Osteoblast (primary cell): Measurements from ENCODE around the gene IBTK. TPM values are rescaled to one million over a fixed set of nuclear protein-coding genes. Genes with fewer than 3 reads are reported as not detected.

Experiments used
- DNase-seq: peaks from one replicate; pipeline ENCODE4 v3.0.0; 2011; ENCODE audit warnings: low spot score, mixed read lengths; ENCODE audit not compliant: insufficient read length; ENCODE audit errors: missing footprints
- H2AFZ ChIP-seq: 2 replicates; pipeline ENCODE4 v1.6.0; 2011; ENCODE audit warnings: mild to moderate bottlenecking, low read length
- H3K27ac ChIP-seq: 2 replicates; pipeline ENCODE4 v1.5.1; 2011; ENCODE audit warnings: mild to moderate bottlenecking, low read depth, low read length, moderate library complexity
- H3K27me3 ChIP-seq: 2 replicates; pipeline ENCODE4 v1.6.0; 2012; ENCODE audit warnings: mild to moderate bottlenecking, control low read depth, inconsistent platforms, low read length, moderate library complexity; ENCODE audit not compliant: insufficient read depth
- H3K36me3 ChIP-seq: 2 replicates; pipeline ENCODE4 v1.5.1; 2011; ENCODE audit warnings: mild to moderate bottlenecking, low read length, control low read depth, moderate library complexity; ENCODE audit not compliant: insufficient read depth
- H3K4me1 ChIP-seq: 2 replicates; pipeline ENCODE4 v1.5.1; 2011; ENCODE audit warnings: mild to moderate bottlenecking, low read length, control low read depth, moderate library complexity; ENCODE audit not compliant: insufficient read depth
- H3K4me2 ChIP-seq: 2 replicates; pipeline ENCODE4 v1.6.0; 2011; ENCODE audit warnings: mild to moderate bottlenecking, low read length; ENCODE audit not compliant: insufficient read depth
- H3K4me3 ChIP-seq: fragments of 200-600 bp; sonication (generic); 3 replicates; pipeline ENCODE4 v1.5.1; 2012; ENCODE audit warnings: mild to moderate bottlenecking, low read length, inconsistent platforms; ENCODE audit not compliant: insufficient read depth
- H3K79me2 ChIP-seq: 2 replicates; pipeline ENCODE4 v1.6.0; 2012; ENCODE audit warnings: mild to moderate bottlenecking, low read length, control low read depth, inconsistent platforms; ENCODE audit not compliant: insufficient read depth
- H3K9me3 ChIP-seq: 2 replicates; pipeline ENCODE4 v1.5.1; 2011; ENCODE audit warnings: low read depth, low read length, control low read depth
- H4K20me1 ChIP-seq: 2 replicates; pipeline ENCODE4 v1.6.0; 2012; ENCODE audit warnings: mild to moderate bottlenecking, low read length, control low read depth; ENCODE audit not compliant: insufficient read depth
- CTCF ChIP-seq: IDR thresholded peaks from 2 replicates; pipeline ENCODE4 v1.5.1; 2011; ENCODE audit warnings: mild to moderate bottlenecking, low read depth, low read length, moderate library complexity; ENCODE audit errors: extremely low read depth
- total RNA-seq: library from RNA; depleted of rRNA; stranded (reverse); fragments of >200 nt; gene quantifications from 2 replicates; pipeline ENCODE4 v1.2.3, GENCODE V29; 2012

Gene IBTK
- total RNA-seq, 1 donor, result 70.6 TPM

GRCh38 chr6:82237013-82237412 is 10.5 kb downstream of the IBTK start:
- no peak overlapping the region for H2AFZ ChIP-seq
- DNase-seq, result no peak
- H3K4me1 ChIP-seq, result no peaks in the 10 kb centered on the region
- H3K27me3 ChIP-seq, result no peaks in the 10 kb centered on the region
- peaks cover 83% of the 10 kb centered on the region for H3K79me2 ChIP-seq
- no peak for TF ChIP-seq CTCF
- H4K20me1 ChIP-seq, result peaks cover 30% of the 10 kb centered on the region
- no peak overlapping the region for H3K27ac ChIP-seq
- peaks cover 43% of the 10 kb centered on the region for H3K36me3 ChIP-seq
- H3K4me2 ChIP-seq, result no peak overlapping the region
- H3K9me3 ChIP-seq, result no peaks in the 10 kb centered on the region
- H3K4me3 ChIP-seq, result no peak overlapping the region

- no peaks in the 10 kb centered on the region for H3K9me3 ChIP-seq
These were observed 19.8 kb downstream of the IBTK start for GRCh38 chr6:82227770-82228169.

GRCh38 chr6:82220167-82220566 is 27.4 kb downstream of the IBTK start:
- DNase-seq, result no peak
- Histone ChIP-seq H3K4me2 (no peak overlapping the region), H3K4me3 (no peak overlapping the region), H3K4me1 (no peaks in the 10 kb centered on the region), H2AFZ (no peak overlapping the region), H3K36me3 (peaks cover 84% of the 10 kb centered on the region), H3K27ac (no peak overlapping the region), H3K79me2 (peaks cover 5% of the 10 kb centered on the region), H3K27me3 (no peaks in the 10 kb centered on the region), H4K20me1 (peaks cover 2% of the 10 kb centered on the region), H3K9me3 (no peaks in the 10 kb centered on the region)
- no peak for TF ChIP-seq CTCF

More at GRCh38 chr6:82227770-82228169, 19.8 kb downstream of the IBTK start:
- H3K4me1 ChIP-seq, result no peaks in the 10 kb centered on the region
- peaks cover 28% of the 10 kb centered on the region for H3K79me2 ChIP-seq
- H3K4me3 ChIP-seq, result no peak overlapping the region
- TF ChIP-seq CTCF, result no peak
- H3K36me3 ChIP-seq, result peaks cover 64% of the 10 kb centered on the region
- no peak for DNase-seq
- no peaks in the 10 kb centered on the region for H3K27me3 ChIP-seq
- no peak overlapping the region for H3K4me2 ChIP-seq
- no peak overlapping the region for H2AFZ ChIP-seq
- H3K27ac ChIP-seq, result no peak overlapping the region
- peaks cover 7% of the 10 kb centered on the region for H4K20me1 ChIP-seq

GRCh38 chr6:82217018-82217586 is 30.4 kb downstream of the IBTK start:
- peaks cover 2% of the 10 kb centered on the region for H3K79me2 ChIP-seq
- no peak overlapping the region for H3K4me2 ChIP-seq
- no peaks in the 10 kb centered on the region for H3K4me1 ChIP-seq
- DNase-seq, result no peak
- H2AFZ ChIP-seq, result no peak overlapping the region
- peaks cover 75% of the 10 kb centered on the region for H3K36me3 ChIP-seq
- H3K27ac ChIP-seq, result no peak overlapping the region
- H3K9me3 ChIP-seq, result no peaks in the 10 kb centered on the region
- H4K20me1 ChIP-seq, result no peaks in the 10 kb centered on the region
- no peaks in the 10 kb centered on the region for H3K27me3 ChIP-seq
- no peak overlapping the region for H3K4me3 ChIP-seq
- no peak for TF ChIP-seq CTCF
